K562 (cell line): ENCODE data around the gene TMEM217. TPM values are rescaled to one million over a fixed set of nuclear protein-coding genes. Genes with fewer than 3 reads are reported as not detected.
A peak's percentile ranks its signal among the peaks of the same experiment; 100 is the strongest.

ENCODE experiments used
- ATF3 ChIP-seq, 2 experiments: fragments of 450-650 bp in 1 of 2; sonication (generic) in 1 of 2; formaldehyde crosslinking in 1 of 2; IDR thresholded peaks in 1 of 2; conservative IDR thresholded peaks in 1 of 2; 2 replicates each; pipeline versions ENCODE4 v1.6.1 to v1.8.1; 2016 to 2023; ENCODE audit warnings: mild to moderate bottlenecking in 2 of 2, moderate library complexity in 2 of 2, inconsistent platforms in 1 of 2, missing genetic modification reagents in 1 of 2
- CREB3 ChIP-seq: fragments of 450-650 bp; conservative IDR thresholded peaks from 2 replicates; pipeline ENCODE4 v1.6.1; 2016; ENCODE audit warnings: missing genetic modification characterization, low read depth, mild to moderate bottlenecking, missing compliant biosample characterization, moderate library complexity
- GATAD2B ChIP-seq: fragments of 450-650 bp; IDR thresholded peaks from 2 replicates; pipeline ENCODE4 v1.6.1; 2017; ENCODE audit warnings: mild to moderate bottlenecking, borderline replicate concordance
- HCFC1 ChIP-seq: IDR thresholded peaks from 2 replicates; pipeline ENCODE4 v1.6.1; 2012; ENCODE audit warnings: low read depth, low read length, improper control_type of control experiment
- HDAC1 ChIP-seq, 2 experiments: fragments of 450-650 bp; IDR thresholded peaks; 2 replicates each; pipeline ENCODE4 v1.6.1; 2016 to 2017; ENCODE audit warnings: inconsistent platforms in 1 of 2, mild to moderate bottlenecking in 1 of 2, moderate library complexity in 1 of 2
- RBM39 ChIP-seq: fragments of 200-400 bp; formaldehyde crosslinking; optimal IDR thresholded peaks from 2 replicates; pipeline ENCODE3; 2018; ENCODE audit warnings: low read depth, low read length
- SAP30 ChIP-seq: fragments of 200-600 bp; sonication (generic); IDR thresholded peaks from 2 replicates; pipeline ENCODE4 v1.6.1; 2012; ENCODE audit warnings: borderline replicate concordance, low read depth, mild to moderate bottlenecking, moderate library complexity, low read length, control low read depth, inconsistent platforms; ENCODE audit not compliant: insufficient read depth, poor library complexity, severe bottlenecking
- SP2 ChIP-seq: IDR thresholded peaks from 2 replicates; pipeline ENCODE4 v1.6.1; 2011; ENCODE audit warnings: mild to moderate bottlenecking, low read depth, low read length, moderate library complexity; ENCODE audit not compliant: poor library complexity, severe bottlenecking; ENCODE audit errors: extremely low read depth
- SRSF3 ChIP-seq: fragments of 200-400 bp; formaldehyde crosslinking; IDR thresholded peaks from 2 replicates; pipeline ENCODE4 v1.6.1; 2016; ENCODE audit warnings: mild to moderate bottlenecking, low read length, moderate library complexity; ENCODE audit not compliant: insufficient read depth
- ZC3H11A ChIP-seq: IDR thresholded peaks from 2 replicates; pipeline ENCODE4 v1.6.1; 2012; ENCODE audit warnings: low read depth, low read length, improper control_type of control experiment
- ZNF318 ChIP-seq, 2 experiments: fragments of 450-650 bp; IDR thresholded peaks; 2 replicates each; pipeline ENCODE4 v1.6.1; 2016; ENCODE audit warnings: mild to moderate bottlenecking in 2 of 2, borderline replicate concordance in 1 of 2, low read depth in 1 of 2, moderate library complexity in 1 of 2
- ZNF449 ChIP-seq: fragments of 250-450 bp; sonication (Bioruptor Pico); IDR thresholded peaks from 2 replicates; pipeline ENCODE4 v1.8.0; 2022; ENCODE audit warnings: moderate library complexity, mild to moderate bottlenecking, inconsistent platforms
- ZNF76 ChIP-seq: fragments of 250-450 bp; sonication (Bioruptor Pico); IDR thresholded peaks from 2 replicates; pipeline ENCODE4 v1.4.0; 2020; ENCODE audit warnings: mild to moderate bottlenecking, moderate library complexity, borderline replicate concordance
- polyA plus RNA-seq, 8 experiments: library from polyadenylated mRNA; depleted of rRNA in 4 of 8; stranded (reverse) in 5 of 8; unstranded in 3 of 8; fragments of >200 nt; fragmentation: Nextera tagmentation in 2 of 8; fragmentation: Illumina TruSeq in 1 of 8; extraction: Ambion mirVana in 2 of 8; extraction: Trizol in 1 of 8; gene quantifications; 2 replicates each; pipeline versions ENCODE4 v1.2.1 to v1.2.3, GENCODE V29; 2011 to 2014; ENCODE audit warnings: inconsistent platforms in 1 of 8, missing spikeins in 1 of 8
- total RNA-seq, 7 experiments: library from RNA; depleted of rRNA in 6 of 7; stranded (reverse); fragments of >200 nt in 6 of 7; fragmentation: Illumina TruSeq in 2 of 7; extraction: Trizol in 2 of 7; gene quantifications; 2 replicates each; pipeline versions ENCODE4 v1.2.1 to v1.2.3, GENCODE V29; 2011 to 2021; ENCODE audit warnings: low replicate concordance in 1 of 7

Gene TMEM217
- total and polyA plus RNA-seq, 9 of the 15 experiments (the other 6 are each of a cell fraction or from before 2014, with no cell fraction given), result 1.3 to 8.0 (median 1.9) TPM

- 0 out of 2 replicates have a peak, but pooled peaks have one; percentile 23 for TF ChIP-seq ZNF449
- TF ChIP-seq SRSF3, result no peak
- TF ChIP-seq SAP30, result peak; percentile 94
- peak; percentile 62; the same call in 1 of the 2 replicates for TF ChIP-seq ZNF76 (CRISPR knock-in tag)
- no peak for TF ChIP-seq CREB3 (tag)
- peak; percentile 53; the same call in 1 of the 2 replicates for TF ChIP-seq HCFC1
- TF ChIP-seq ATF3 (IDR thresholded peaks at IDR 0.05), result no peak
- peak; percentile 85 for TF ChIP-seq ATF3 (CRISPR knock-in tag; conservative IDR thresholded peaks at IDR 0.05)
- no peak for TF ChIP-seq ZNF318 (IDR thresholded peaks at IDR 0.05; ENCODE audit: borderline replicate concordance in 1 of 2, low read depth in 1 of 2)
- peak; percentile 35 to 97; a peak in 3 of 4 replicates for TF ChIP-seq HDAC1 (IDR thresholded peaks at IDR 0.05)
- TF ChIP-seq GATAD2B, result no peak
- TF ChIP-seq ZC3H11A, result peak; percentile 89
- no peak for TF ChIP-seq RBM39
- TF ChIP-seq SP2, result no peak
Observed at GRCh38 chr6:37171970-37172812, 85.8 kb downstream of the TMEM217 start (continued).
